NK-92 treated with Interleukin-12 subunit alpha and Interleukin-12 subunit beta, amount 100 ng/mL, for 24 hours (cell line): Measurements from ENCODE around the gene ST6GALNAC2.
A peak's percentile ranks its signal among the peaks of the same experiment; 100 is the strongest.
"Not testable (repeated sequence)": the region's sequence is repeated elsewhere in the genome, so short reads cannot be mapped to it uniquely, and the experiment has no call there.

Source experiments
- DNase-seq: peaks from one replicate; lab custom pipeline; 2025; lab: John Stamatoyannopoulos, UW

Gene ST6GALNAC2

DNA sequence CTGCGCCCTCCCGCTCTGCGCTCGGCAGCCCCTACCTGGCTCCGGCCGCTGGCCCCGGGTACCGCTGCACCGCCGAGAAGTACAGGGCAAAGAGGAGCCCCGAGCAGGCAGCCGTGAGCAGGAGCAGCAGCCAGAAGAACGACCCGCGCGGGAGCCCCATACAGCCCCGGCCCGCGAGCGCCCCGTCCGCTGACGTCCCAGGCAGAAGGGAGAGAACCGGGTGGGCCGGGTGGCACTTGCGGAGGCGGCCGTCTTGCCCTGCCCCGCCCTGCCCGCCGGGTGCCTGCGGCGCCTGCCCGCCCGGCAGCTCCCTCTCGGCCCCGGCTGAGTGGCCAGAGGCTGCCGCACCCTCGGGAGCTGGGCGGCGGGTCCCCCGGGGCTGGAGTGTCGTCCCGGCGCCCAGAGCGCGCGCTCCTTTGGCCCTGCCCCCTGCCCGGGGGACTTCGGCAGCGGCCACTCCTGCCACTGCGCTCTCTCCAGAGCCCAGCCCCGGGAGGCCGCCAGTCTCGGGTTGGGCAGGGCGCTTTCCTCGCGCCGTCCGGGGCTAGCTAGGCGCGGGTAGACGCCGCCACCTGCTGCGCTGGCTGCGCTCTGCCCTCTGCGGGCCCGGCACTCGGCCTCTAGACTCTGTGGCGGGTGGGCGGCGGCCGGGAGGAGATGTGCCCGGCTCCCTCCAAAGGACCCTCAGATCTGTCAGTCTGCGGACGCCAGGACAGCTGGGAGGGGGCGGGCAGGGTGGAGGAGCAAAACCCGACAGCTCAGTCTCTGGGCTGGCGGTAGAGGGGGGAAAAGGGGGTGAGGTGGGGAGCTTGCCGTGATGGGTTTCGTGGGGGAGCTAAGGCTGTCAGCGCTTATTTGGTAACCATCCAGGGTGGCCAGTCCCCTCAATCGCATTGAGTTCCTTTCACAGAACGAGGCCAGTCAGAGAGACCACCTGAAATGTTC lies at the start of gene ST6GALNAC2:
Gene ST6GALNAC2 (minus strand): TSS at position 212 of the 945 bp plus-strand sequence. CDS start 52 bp downstream, at position 160.
- no peak for DNase-seq

DNA sequence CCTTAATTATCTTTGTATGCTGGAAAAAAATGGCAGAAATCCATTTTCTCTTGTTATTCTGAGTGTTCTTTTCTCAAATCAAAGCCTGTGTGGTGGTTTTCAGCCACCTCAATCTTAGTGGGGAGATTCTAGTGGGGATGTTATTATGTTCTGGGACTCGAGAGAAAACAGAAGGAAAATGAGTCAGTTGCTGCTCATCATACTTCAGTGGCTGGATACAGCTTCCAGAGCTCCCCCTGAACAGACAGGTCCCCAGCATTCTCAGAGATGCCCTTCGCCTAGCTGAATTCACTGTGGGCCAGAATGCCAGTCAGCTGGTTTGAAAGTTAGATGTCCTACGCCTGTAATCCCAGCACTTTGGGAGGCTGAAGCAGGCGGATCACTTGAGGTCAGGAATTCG lies 49.4 kb upstream of the ST6GALNAC2 start:
- DNase-seq, result no peak

DNA sequence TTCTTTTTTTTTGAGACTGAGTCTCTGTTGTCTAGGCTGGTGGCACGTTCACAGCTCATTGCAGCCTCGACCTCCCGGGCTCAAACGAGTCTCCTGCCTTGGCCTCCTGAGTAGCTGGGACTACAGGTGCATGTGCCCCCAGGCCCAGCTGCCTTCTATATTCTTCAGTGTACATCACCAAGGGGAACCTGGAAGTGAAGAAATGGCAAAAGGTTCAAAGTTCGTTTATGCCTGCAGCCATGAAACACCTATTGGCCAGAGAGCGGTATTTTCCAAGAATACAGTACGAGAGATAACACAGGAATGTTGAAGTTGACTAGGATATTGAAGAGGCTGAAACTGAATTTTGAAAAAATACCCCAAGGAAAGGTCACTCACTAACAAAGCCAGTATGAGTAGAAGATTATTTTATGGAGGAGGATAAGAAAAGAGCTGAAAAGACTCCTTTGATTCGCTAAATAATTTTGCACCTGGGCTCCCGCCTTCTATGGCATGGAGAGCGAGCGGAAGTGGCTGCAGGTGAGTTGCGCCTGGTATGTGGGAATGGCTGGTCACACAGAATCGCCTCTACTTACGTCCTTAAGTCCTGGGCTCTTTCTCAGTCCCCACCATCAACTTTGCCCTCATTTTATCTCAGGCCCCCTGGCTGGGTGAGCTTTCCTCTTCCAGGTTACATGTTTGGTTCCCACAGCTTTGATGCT lies 48.1 kb upstream of the ST6GALNAC2 start:
- no peak for DNase-seq

DNA sequence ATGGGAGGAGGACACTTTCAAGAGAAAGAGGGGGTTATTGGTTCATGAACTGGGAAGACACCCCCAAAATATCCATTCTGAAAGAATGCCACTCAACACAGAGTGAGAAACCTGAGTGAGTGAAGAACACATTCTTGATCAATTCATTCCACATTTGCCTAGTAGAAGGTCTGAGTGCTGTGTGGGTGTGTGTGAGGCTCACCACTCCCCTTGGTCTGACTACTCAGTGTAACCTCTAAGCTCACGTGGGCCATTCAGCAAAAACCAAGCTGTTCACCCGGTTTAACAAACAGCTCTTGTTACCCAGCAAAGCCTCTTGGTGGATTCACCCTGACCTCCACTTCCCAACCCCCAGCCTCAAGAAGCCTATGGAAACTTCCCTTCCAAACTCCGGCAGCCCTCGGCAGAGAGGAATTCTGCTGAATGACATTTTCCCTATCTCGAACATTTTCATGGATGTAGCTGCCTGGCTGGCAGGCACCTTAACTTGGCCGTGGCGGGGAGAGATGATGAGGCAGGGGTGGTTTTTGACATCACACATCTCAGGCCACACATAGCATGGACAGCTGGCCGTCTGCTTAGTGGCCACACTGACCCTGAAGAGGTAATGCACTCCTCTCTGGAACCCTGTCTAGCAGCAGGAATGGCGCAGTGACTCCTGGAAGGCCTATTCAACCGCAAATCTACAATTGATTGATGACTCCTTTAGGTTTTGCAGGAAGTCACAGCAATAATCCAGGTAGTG lies 46.3 kb upstream of the ST6GALNAC2 start:
- no peak for DNase-seq

DNA sequence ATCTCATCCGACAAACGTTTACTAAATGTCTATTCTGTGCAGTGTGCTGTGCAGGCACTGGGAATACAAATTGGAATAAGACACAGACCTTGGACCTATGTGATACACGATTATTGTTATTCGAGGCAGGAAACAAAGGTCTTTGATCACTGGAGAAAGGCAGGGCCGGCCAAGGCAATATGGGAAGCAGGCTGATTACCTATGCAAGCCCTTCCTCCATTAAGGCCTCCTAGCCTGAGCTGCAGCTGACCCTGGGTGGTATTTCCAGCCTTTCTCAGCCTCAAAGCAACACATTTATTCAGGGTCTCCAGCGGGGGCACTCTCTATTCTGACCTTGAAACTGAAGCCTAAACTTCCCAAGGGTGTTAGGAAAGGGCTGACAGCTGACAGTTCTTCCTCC lies 44.5 kb upstream of the ST6GALNAC2 start:
- DNase-seq, result no peak

DNA sequence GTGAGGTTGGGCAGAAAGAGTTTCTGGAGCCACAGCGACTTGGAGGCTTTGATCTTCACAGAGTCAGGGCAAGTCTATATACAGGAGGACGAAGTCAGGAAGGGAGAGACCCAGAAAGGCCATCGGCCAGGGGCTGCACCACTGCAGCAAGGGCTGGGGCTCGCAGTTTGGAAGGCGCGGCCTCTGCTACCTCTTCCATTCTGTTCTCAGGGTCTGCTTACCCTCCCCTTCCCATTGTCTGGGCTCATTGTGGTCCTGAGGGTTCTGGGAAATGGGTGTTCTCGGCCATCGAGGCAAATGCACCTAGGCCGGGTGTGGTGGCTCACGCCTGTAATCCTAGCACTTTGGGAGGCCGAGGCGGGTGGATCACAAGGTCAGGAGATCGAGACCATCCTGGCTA lies 41.9 kb upstream of the ST6GALNAC2 start:
- DNase-seq, result no peak

DNA sequence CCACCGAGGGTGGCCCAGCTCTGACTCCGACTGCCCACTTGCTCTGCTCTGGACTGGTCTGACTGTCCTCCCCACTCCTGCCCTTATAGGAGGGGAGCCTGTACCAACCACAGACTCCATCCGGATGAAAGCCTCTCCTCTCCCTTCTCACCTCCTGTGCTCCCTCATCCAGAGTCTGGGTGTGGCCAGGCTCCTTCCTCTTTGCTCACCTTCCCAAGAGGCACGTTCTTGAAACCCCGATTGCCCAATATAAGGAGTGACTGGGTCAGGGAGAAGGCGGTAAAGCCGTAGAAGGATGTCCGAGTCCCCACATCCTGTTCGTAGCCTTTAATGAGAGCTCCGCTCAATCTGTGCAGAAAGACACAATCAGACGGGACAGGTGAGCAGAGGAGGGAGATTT lies 40.8 kb upstream of the ST6GALNAC2 start:
- no peak for DNase-seq

DNA sequence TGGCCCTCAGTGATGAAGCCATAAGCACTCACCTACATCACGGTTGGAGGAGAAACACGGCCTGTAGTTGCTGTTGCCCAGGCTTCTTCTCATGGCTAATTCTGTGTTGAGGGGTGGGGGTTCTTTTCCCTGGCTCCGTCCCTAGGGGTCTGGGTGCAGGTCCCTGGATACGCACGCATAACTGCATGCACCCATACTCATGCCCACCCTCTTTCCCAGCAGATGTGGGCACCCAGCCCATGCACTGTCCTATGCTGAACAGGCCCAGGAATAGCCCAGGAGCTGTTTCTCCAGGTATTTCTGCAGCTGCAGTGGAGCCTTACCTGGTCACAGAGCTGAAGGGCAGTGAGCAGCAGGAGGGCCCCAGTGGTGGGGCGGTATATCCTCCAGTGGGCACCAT lies 39.8 kb upstream of the ST6GALNAC2 start:
- DNase-seq, result no peak

DNA sequence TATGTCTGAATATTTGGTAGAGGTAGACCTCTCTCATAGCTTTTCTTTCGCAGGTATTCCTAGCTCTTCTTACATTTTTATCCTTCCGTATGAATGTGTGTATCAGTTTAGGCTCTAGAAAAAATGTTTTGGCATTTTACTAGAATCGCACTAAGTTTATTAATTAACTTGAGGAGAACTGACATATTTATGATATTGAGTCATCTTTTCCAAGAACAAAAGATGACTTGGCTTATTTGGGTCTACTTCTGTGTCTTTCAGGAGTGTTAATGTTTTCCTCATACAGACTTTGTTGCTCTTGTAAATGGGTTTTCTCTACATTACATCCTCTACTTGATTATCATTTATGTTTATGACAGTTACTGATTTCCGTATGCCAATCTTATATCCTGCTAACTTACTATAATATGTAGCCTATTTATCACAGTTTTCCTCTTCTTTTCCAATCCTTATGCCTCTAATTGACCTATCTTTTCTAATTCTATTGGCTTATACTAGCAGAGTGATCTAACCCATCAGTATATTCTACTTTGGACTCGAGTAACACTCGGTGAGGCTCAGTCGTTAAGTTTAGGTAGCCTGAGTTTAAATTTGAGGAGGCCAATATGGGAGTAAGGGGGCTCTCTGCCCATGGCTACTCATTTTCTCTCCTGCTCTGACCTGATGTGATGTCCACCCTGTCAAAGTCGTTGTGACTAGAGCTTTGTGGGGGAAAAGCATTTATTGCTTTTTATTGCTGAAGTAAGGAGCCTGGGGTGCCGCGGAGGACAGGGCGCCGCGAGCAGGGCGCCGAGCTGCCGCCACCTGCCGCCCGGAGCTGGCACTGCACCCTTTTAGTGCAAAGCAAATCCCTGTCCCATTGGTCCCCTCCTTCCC lies 37.8 kb upstream of the ST6GALNAC2 start:
- DNase-seq, result peak; percentile 27

DNA sequence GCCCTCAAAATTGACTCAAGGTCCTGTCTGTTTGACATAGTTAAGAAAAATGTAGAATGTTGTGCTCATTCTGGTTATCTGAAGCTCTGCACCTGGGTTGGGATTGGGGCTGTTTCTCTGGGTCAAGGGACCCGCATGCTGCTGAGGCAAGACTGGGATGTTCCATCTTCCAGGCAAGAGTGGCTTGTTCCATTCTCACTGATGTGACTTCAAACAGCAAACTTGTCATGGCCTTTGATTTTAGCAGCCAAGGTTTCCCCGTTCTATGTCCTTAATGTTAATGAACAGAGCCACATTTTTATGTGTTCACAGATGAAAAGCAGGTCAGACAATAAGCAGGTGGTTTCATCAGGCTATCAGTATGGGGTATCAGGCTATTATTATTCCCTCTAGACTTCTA lies 32.2 kb upstream of the ST6GALNAC2 start:
- no peak for DNase-seq

DNA sequence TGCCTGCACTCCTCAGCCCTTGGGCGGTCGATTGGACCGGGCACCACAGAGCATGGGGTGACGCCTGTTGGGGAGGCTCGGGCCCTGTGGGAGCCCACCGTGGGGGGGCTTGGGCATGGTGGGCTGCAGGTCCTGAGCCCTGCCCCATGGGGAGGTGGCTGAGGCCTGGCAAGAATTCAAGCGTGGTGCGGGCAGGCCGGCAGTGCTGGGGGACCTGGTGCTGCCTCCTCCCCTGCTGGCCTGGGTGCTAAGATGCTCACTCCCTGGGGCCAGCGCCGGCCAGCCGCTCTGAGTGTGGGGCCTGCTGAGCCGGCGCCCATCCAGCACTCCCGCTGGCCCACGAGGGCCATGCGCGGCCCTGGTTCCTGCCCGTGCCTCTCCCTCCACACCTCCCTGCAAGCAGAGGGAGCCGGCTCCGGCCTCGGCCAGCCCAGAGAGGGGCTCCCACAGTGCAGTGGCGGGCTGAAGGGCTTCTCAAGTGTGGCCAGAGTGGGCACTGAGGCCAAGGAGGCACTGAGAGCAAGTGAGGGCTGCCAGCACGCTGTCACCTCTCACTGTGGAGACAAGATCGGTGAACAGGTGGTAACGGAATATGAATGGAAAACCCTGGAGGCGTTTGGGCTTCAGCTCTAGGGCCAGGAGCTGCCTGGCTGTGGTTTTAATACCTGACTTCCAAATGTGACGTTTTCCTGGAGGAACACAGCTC lies 29.4 kb upstream of the ST6GALNAC2 start:
- DNase-seq, result no peak

DNA sequence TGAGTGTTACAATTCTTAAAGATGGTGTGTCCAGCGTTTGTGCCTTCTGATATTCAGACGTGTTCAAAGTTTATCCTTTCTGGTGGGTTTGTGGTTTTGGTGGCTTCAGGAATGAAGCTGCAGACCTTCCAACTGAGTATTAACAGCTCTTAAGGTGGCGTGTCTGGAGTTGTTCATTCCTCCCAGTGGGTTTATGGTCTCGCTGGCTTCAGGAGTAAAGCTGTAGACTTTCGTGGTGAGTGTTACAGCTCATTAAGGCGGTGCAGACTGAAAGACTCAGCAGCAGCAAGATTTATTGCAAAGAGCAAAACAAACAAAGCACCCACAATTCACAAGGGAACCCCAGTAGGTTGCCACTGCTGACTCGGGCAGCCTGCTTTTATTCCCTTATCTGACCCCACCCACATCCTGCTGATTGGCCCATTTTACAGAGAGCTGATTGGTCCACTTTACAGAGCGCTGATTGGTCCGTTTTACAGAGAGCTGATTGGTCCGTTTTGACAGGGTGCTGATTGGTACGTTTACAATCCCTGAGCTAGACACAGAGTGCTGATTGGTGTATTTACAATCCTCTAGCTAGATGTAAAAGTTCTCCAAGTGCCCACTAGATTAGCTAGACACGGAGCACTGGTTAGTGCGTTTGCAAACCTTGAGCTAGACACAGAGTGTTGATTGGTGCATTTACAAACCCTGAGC lies 28.6 kb upstream of the ST6GALNAC2 start:
- not testable (repeated sequence) for DNase-seq

DNA sequence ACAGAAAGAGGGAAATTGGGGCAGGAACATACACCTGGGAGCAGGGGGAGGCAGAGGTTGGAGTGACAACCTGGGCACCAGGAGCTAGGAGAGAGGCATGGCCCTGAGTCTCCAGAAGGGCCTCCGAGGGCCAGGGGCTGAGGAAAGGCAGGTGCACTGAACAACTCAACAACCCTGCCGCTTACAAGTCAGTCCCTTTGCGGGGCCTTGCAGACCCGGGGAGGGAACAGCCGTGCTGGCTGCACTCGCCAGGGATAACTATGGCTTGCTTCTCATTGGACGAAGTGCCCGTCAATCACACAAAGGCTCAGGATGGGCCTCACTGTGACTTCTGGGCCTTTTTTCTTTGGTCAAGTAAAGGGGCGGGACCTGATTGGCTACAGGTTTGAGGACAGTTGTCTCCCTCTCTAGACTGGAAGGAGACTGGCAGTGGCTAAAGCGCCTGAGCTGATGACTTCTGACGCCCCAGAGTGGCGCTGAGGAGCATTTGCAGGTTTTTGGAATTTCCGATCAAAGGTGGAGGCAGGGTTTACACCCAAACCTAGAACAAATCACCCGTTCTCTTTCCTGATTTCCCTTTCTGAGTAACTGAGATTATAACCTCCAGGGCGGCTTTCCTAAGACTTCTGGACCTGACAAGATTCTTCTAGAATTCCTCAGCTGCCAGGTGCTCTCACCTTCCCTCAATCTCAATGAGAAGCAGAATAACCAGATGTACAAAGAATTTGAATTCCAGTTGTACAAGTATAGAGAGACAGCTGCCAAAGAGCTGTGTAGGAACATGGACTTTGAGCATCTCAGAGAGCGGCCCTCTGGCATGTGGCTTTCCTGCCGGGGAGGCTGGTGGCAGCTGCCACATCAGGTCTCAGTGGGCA lies 27.6 kb upstream of the ST6GALNAC2 start:
- DNase-seq, result no peak

DNA sequence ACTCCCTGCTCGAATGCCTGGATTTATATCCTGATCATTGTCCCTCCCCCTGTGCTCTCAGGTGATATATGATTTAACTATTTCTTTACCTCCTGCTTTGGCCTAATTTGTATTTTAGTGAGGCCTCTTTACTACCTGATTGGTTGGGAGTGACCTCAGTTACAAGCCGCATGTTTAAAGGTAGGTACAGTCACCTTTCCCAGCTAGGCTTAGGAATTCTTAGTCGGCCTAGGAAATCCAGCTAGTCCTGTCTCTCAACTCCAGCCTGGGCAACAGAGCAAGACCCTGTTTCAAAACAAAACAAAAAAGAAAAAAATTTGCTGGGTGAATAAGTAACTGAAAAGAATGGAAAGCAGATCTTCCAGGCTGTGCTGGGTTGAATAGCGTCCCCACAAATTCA lies 26.8 kb upstream of the ST6GALNAC2 start:
- no peak for DNase-seq

DNA sequence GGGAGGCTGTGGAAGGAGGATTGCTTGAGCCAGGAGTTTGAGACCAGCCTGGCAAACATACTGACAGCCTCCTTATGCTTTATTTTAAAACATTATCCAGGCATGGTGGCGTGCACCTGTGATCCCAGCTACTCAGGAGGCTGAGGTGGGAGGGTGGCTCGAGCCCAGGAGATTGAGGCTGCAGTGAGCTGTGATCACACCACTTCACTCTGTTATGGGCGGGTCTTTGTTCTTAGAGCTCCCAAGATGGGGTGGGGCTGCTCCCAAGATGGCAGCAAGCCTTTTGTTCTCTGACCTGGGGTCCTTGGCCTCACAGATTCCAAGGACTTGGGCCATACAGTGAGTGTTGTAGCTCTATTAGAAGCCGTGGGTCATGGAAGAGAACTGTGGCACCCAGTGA lies 26.1 kb upstream of the ST6GALNAC2 start:
- no peak for DNase-seq

DNA sequence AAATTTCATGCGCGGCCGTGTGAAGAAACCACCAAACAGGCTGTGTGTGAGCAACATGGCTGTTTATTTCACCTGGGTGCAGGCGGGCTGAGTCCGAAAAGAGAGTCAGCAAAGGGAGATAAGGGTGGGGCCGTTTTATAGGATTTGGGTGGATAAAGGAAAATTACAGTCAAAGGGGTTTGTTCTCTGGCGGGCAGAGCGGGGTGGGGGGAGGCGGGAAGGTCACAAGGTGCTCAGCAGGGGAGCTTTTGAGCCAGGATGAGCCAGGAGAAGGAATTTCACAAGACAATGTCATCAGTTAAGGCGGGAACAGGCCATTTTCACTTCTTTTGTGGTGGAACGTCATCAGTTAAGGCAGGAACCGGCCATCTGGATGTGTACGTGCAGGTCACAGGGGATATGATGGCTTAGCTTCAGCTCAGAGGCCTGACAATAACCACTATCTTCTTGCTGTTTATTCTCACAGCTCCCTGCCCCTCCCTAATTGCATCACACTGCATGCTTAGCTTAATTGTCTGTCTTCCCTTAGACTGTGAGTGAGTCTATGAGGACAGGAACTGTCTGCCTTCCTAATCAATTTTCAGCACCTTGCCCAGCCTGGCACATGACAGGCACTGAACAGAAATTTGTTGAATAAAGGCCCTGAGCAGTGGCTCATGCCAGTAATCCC lies 25.6 kb upstream of the ST6GALNAC2 start:
- DNase-seq, result not testable (repeated sequence)

DNA sequence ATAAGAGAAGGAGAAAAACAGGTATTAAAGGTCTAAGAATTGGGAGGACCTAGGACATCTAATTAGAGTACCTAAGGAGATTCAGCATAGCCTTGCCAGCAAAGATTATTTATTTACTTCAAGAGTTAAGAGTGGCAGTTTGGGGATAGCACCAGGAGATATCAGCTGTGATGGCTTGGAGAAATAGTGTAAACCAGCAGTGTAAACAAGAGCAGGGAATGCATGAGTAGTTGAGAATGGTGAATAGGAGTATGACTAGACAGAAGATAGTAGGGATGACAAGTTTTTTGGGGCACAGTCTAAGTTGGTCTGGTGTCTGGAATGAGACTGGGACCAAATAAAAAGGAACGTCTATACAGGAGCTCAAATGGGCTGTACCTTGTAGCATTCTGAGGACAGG lies 21.0 kb upstream of the ST6GALNAC2 start:
- DNase-seq, result not testable (repeated sequence)

DNA sequence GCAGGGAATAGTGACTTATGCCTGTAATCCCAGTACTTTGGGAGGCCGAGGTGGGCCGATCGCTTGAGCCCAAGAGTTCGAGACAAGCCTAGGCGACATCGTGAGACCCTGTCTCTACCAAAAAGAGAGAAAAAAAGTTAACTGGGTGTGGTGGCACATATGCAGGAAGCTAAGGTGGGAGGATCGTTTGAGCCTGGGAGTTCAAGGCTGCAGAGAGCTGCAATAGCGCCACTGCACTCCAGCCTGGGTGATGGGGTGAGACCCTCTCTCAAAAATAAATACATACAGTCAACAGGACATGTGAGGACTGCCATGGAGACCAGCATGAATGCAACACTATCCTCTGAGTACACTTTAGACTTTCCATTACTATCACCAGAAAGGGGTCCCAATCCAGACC lies 15.4 kb upstream of the ST6GALNAC2 start:
- no peak for DNase-seq
